WTC11 (cell line): ENCODE data around the gene ZNF750.

Experiments used
- CREB1 ChIP-seq: sonication (generic); formaldehyde crosslinking; IDR thresholded peaks from 2 replicates; pipeline ENCODE4 v1.8.0; 2023; ENCODE audit warnings: mild to moderate bottlenecking, missing genetic modification reagents
- CREM ChIP-seq: sonication (generic); formaldehyde crosslinking; IDR thresholded peaks from 2 replicates; pipeline ENCODE4 v1.8.1; 2022; ENCODE audit warnings: mild to moderate bottlenecking, missing genetic modification reagents, moderate library complexity
- ETV6 ChIP-seq: sonication (generic); formaldehyde crosslinking; IDR thresholded peaks from 2 replicates; pipeline ENCODE4 v1.8.1; 2022; ENCODE audit warnings: mild to moderate bottlenecking, missing genetic modification reagents
- GABPB1 ChIP-seq: sonication (generic); formaldehyde crosslinking; IDR thresholded peaks from 2 replicates; pipeline ENCODE4 v1.8.1; 2023; ENCODE audit warnings: mild to moderate bottlenecking, missing genetic modification reagents
- KAT7 ChIP-seq: sonication (generic); formaldehyde crosslinking; IDR thresholded peaks from 2 replicates; pipeline ENCODE4 v1.8.1; 2023; ENCODE audit warnings: missing genetic modification reagents, mild to moderate bottlenecking, borderline replicate concordance
- SMAD3 ChIP-seq: sonication (generic); formaldehyde crosslinking; IDR thresholded peaks from 2 replicates; pipeline ENCODE4 v1.8.0; 2022; ENCODE audit warnings: missing genetic modification reagents, mild to moderate bottlenecking, borderline replicate concordance
- SP1 ChIP-seq: sonication (generic); formaldehyde crosslinking; conservative IDR thresholded peaks from 2 replicates; pipeline ENCODE4 v1.8.1; 2022; ENCODE audit warnings: missing genetic modification reagents
- ZNF121 ChIP-seq: sonication (generic); formaldehyde crosslinking; IDR thresholded peaks from 2 replicates; pipeline ENCODE4 v1.8.0; 2023; ENCODE audit warnings: missing genetic modification reagents
- ZNF317 ChIP-seq: sonication (generic); formaldehyde crosslinking; IDR thresholded peaks from 2 replicates; pipeline ENCODE4 v1.8.1; 2023; ENCODE audit warnings: low read depth, mild to moderate bottlenecking, moderate library complexity, missing genetic modification reagents, borderline replicate concordance
- TF ChIP-seq, protein P1 (sequence below): fragments of 200-600 bp; IDR thresholded peaks from 2 replicates; pipeline ENCODE4 v1.8.0; 2022; ENCODE audit warnings: antibody characterized with exemption
- TF ChIP-seq, protein P2 (sequence below): fragments of 250-450 bp; sonication (Bioruptor Pico); IDR thresholded peaks from 2 replicates; pipeline ENCODE4 v1.9.0; 2021; ENCODE audit warnings: mild to moderate bottlenecking
- TF ChIP-seq, protein P3 (sequence below): sonication (generic); formaldehyde crosslinking; IDR thresholded peaks from 2 replicates; pipeline ENCODE4 v1.8.1; 2022; ENCODE audit warnings: missing genetic modification reagents, borderline replicate concordance
- TF ChIP-seq, protein P4 (sequence below): sonication (generic); formaldehyde crosslinking; IDR thresholded peaks from 2 replicates; pipeline ENCODE4 v1.8.1; 2023; ENCODE audit warnings: mild to moderate bottlenecking, moderate library complexity, missing genetic modification reagents

- TF ChIP-seq, protein P1, sequence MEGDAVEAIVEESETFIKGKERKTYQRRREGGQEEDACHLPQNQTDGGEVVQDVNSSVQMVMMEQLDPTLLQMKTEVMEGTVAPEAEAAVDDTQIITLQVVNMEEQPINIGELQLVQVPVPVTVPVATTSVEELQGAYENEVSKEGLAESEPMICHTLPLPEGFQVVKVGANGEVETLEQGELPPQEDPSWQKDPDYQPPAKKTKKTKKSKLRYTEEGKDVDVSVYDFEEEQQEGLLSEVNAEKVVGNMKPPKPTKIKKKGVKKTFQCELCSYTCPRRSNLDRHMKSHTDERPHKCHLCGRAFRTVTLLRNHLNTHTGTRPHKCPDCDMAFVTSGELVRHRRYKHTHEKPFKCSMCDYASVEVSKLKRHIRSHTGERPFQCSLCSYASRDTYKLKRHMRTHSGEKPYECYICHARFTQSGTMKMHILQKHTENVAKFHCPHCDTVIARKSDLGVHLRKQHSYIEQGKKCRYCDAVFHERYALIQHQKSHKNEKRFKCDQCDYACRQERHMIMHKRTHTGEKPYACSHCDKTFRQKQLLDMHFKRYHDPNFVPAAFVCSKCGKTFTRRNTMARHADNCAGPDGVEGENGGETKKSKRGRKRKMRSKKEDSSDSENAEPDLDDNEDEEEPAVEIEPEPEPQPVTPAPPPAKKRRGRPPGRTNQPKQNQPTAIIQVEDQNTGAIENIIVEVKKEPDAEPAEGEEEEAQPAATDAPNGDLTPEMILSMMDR = no peak
- TF ChIP-seq CREM (CRISPR knock-in tag) = no peak
- TF ChIP-seq CREB1 (CRISPR knock-in tag) = no peak
- TF ChIP-seq KAT7 = no peak
- TF ChIP-seq, protein P2, sequence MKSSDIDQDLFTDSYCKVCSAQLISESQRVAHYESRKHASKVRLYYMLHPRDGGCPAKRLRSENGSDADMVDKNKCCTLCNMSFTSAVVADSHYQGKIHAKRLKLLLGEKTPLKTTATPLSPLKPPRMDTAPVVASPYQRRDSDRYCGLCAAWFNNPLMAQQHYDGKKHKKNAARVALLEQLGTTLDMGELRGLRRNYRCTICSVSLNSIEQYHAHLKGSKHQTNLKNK (CRISPR knock-in tag) = no peak
- TF ChIP-seq ZNF317 (CRISPR knock-in tag) = no peak
- TF ChIP-seq ETV6 (CRISPR knock-in tag) = no peak
- TF ChIP-seq SP1 (CRISPR knock-in tag) = no peak
- TF ChIP-seq SMAD3 (CRISPR knock-in tag) = no peak
- no peak for TF ChIP-seq GABPB1 (CRISPR knock-in tag)
- TF ChIP-seq, protein P3, sequence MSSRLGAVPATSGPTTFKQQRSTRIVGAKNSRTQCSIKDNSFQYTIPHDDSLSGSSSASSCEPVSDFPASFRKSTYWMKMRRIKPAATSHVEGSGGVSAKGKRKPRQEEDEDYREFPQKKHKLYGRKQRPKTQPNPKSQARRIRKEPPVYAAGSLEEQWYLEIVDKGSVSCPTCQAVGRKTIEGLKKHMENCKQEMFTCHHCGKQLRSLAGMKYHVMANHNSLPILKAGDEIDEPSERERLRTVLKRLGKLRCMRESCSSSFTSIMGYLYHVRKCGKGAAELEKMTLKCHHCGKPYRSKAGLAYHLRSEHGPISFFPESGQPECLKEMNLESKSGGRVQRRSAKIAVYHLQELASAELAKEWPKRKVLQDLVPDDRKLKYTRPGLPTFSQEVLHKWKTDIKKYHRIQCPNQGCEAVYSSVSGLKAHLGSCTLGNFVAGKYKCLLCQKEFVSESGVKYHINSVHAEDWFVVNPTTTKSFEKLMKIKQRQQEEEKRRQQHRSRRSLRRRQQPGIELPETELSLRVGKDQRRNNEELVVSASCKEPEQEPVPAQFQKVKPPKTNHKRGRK (CRISPR knock-in tag) = no peak
- TF ChIP-seq, protein P4, sequence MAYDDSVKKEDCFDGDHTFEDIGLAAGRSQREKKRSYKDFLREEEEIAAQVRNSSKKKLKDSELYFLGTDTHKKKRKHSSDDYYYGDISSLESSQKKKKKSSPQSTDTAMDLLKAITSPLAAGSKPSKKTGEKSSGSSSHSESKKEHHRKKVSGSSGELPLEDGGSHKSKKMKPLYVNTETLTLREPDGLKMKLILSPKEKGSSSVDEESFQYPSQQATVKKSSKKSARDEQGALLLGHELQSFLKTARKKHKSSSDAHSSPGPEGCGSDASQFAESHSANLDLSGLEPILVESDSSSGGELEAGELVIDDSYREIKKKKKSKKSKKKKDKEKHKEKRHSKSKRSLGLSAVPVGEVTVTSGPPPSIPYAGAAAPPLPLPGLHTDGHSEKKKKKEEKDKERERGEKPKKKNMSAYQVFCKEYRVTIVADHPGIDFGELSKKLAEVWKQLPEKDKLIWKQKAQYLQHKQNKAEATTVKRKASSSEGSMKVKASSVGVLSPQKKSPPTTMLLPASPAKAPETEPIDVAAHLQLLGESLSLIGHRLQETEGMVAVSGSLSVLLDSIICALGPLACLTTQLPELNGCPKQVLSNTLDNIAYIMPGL (CRISPR knock-in tag) = no peak
- no peak for TF ChIP-seq ZNF121 (CRISPR knock-in tag)
Observed at GRCh38 chr17:82832881-82833475, 6.8 kb downstream of the ZNF750 start.
